GM18498 (cell line): ENCODE measurements around the gene RNF207.
A peak's percentile ranks its signal among the peaks of the same experiment; 100 is the strongest.

Source experiments
- ATAC-seq: cut with Tn5 transposase; IDR thresholded peaks from one replicate; pipeline ENCODE4 v1.9.1; 2021; ENCODE audit warnings: mild to moderate bottlenecking, moderate library complexity; ENCODE audit not compliant: unreplicated experiment

RNF207 gene

GRCh38 chr1:6248161-6248776 is 42.4 kb downstream of the RNF207 start:
- ATAC-seq, result no peak

- no peak for ATAC-seq
These were observed 43.2 kb downstream of the RNF207 start for GRCh38 chr1:6248932-6249738.

- ATAC-seq, result no peak
These were observed 44.1 kb downstream of the RNF207 start for GRCh38 chr1:6249739-6250689.

- no peak for ATAC-seq
These were observed 45.3 kb downstream of the RNF207 start for GRCh38 chr1:6251233-6251632.

GRCh38 chr1:6251681-6252373 is 45.9 kb downstream of the RNF207 start:
- no peak for ATAC-seq

- no peak for ATAC-seq
These were observed 46.4 kb downstream of the RNF207 start for GRCh38 chr1:6252374-6252710.

- no peak for ATAC-seq
These were observed 47.5 kb downstream of the RNF207 start for GRCh38 chr1:6253380-6253779.

GRCh38 chr1:6254691-6255090 is 48.8 kb downstream of the RNF207 start:
- no peak for ATAC-seq

- no peak for ATAC-seq
These were observed 50.7 kb downstream of the RNF207 start for GRCh38 chr1:6256645-6257044.

GRCh38 chr1:6257541-6258069 is 51.7 kb downstream of the RNF207 start:
- no peak for ATAC-seq

GRCh38 chr1:6258675-6259074 is 52.8 kb downstream of the RNF207 start:
- ATAC-seq, result no peak

GRCh38 chr1:6259491-6260362 is 53.8 kb downstream of the RNF207 start:
- ATAC-seq, result peak; percentile 46

GRCh38 chr1:6260433-6260934 is 54.6 kb downstream of the RNF207 start:
- peak; percentile 23 for ATAC-seq

GRCh38 chr1:6260961-6261614 is 55.2 kb downstream of the RNF207 start, which contains the start of gene GPR153:
GPR153 (minus strand) TSS chr1:6261098; CDS start chr1:6254905, 6,193 bp downstream.
- ATAC-seq, result peak; percentile 48

GRCh38 chr1:6261615-6261995 is 55.7 kb downstream of the RNF207 start:
- no peak for ATAC-seq

GRCh38 chr1:6262555-6263420 is 56.9 kb downstream of the RNF207 start:
- ATAC-seq, result no peak

- ATAC-seq, result no peak
These were observed 57.8 kb downstream of the RNF207 start for GRCh38 chr1:6263716-6264115.

GRCh38 chr1:6265151-6265550 is 59.2 kb downstream of the RNF207 start:
- no peak for ATAC-seq
